Liver (tissue), 9 donors: Measurements from ENCODE around the gene KIF23. TPM values are rescaled to one million over a fixed set of nuclear protein-coding genes. Genes with fewer than 3 reads are reported as not detected.

Source experiments
- DNase-seq: peaks from one replicate; pipeline ENCODE4 v3.0.0-alpha.2; 2017; ENCODE audit warnings: low spot score
- H3K27ac ChIP-seq, 2 donors: one replicate each; pipeline ENCODE4 v1.7.0; 2013; ENCODE audit warnings: inconsistent platforms in 2 of 2, low read length in 2 of 2, control low read depth in 1 of 2, low read depth in 1 of 2, mild to moderate bottlenecking in 1 of 2
- H3K27me3 ChIP-seq, 4 donors: one replicate each; pipeline versions ENCODE4 v1.6.1 to v1.7.0; 2013; ENCODE audit warnings: low read length in 3 of 4, inconsistent platforms in 1 of 4, mild to moderate bottlenecking in 1 of 4, moderate library complexity in 1 of 4; ENCODE audit not compliant: control insufficient read depth in 4 of 4, insufficient read depth in 4 of 4
- H3K36me3 ChIP-seq, 4 donors: one replicate each; pipeline versions ENCODE4 v1.6.1 to v1.7.0; 2013; ENCODE audit warnings: low read length in 3 of 4, mild to moderate bottlenecking in 3 of 4, low read depth in 1 of 4, moderate library complexity in 1 of 4; ENCODE audit not compliant: control insufficient read depth in 4 of 4, insufficient read depth in 3 of 4
- H3K4me1 ChIP-seq, 4 donors: one replicate each; pipeline versions ENCODE4 v1.6.1 to v1.7.0; 2013; ENCODE audit warnings: low read length in 3 of 4, mild to moderate bottlenecking in 3 of 4, moderate library complexity in 1 of 4; ENCODE audit not compliant: control insufficient read depth in 4 of 4, insufficient read depth in 4 of 4
- H3K4me3 ChIP-seq, 3 donors: one replicate each; pipeline versions ENCODE4 v1.6.1 to v1.7.0; 2013; ENCODE audit warnings: low read length in 3 of 3, control low read depth in 1 of 3, low read depth in 1 of 3, mild to moderate bottlenecking in 1 of 3
- H3K9ac ChIP-seq, 2 donors: one replicate each; pipeline ENCODE4 v1.7.0; 2013; ENCODE audit warnings: low read length in 2 of 2, mild to moderate bottlenecking in 2 of 2, moderate library complexity in 2 of 2, control low read depth in 1 of 2, low read depth in 1 of 2
- H3K9me3 ChIP-seq, 4 donors: one replicate each; pipeline versions ENCODE4 v1.6.1 to v1.7.0; 2013; ENCODE audit warnings: low read length in 3 of 4; ENCODE audit not compliant: control insufficient read depth in 4 of 4
- EGR1 ChIP-seq, 2 donors: IDR thresholded peaks; 2 replicates each; pipeline ENCODE4 v1.6.1; 2016 to 2018; ENCODE audit warnings: antibody characterized with exemption in 2 of 2, low read depth in 2 of 2
- FOXA2 ChIP-seq: IDR thresholded peaks from 2 replicates; pipeline ENCODE4 v1.6.1; 2016; ENCODE audit warnings: antibody characterized with exemption
- GABPA ChIP-seq, 2 donors: IDR thresholded peaks in 1 of 2; conservative IDR thresholded peaks in 1 of 2; 2 replicates each; pipeline ENCODE4 v1.6.1; 2016; ENCODE audit warnings: antibody characterized with exemption in 2 of 2, mild to moderate bottlenecking in 1 of 2, moderate library complexity in 1 of 2
- HNF4A ChIP-seq, 2 donors: conservative IDR thresholded peaks; 2 replicates each; pipeline ENCODE4 v1.6.1; 2016; ENCODE audit warnings: antibody characterized with exemption in 2 of 2, mild to moderate bottlenecking in 2 of 2
- JUND ChIP-seq, 2 donors: IDR thresholded peaks; 2 replicates each; pipeline ENCODE4 v1.6.1; 2016; ENCODE audit warnings: antibody characterized with exemption in 2 of 2
- RAD21 ChIP-seq, 2 donors: IDR thresholded peaks; 2 replicates each; pipeline ENCODE4 v1.6.1; 2016; ENCODE audit warnings: antibody characterized with exemption in 2 of 2, mild to moderate bottlenecking in 2 of 2
- RXRA ChIP-seq, 2 donors: IDR thresholded peaks; 2 replicates each; pipeline ENCODE4 v1.6.1; 2017 to 2018; ENCODE audit warnings: antibody characterized with exemption in 2 of 2, mild to moderate bottlenecking in 1 of 2
- YY1 ChIP-seq: IDR thresholded peaks from 2 replicates; pipeline ENCODE4 v1.6.1; 2016; ENCODE audit warnings: antibody characterized with exemption, mild to moderate bottlenecking
- WGBS: extraction: QIAGEN DNeasy Blood & Tissue Kit; methylation state at CpG from one replicate; pipeline ENCODE4 v1.1.7; 2013; 5-methylcytosine and 5-hydroxymethylcytosine counted together
- polyA plus RNA-seq, 2 donors: library from polyadenylated mRNA; stranded (reverse) in 1 of 2; unstranded in 1 of 2; fragments of 200-250 nt in 1 of 2; fragments of >200 nt in 1 of 2; fragmentation: Nextera tagmentation in 1 of 2; extraction: Ambion mirVana in 1 of 2; gene quantifications; one replicate each; pipeline versions ENCODE4 v1.2.1 to v1.2.3, GENCODE V29; 2013 to 2015
- total RNA-seq, 2 donors: library from RNA; depleted of rRNA; stranded (reverse); fragments of >200 nt; gene quantifications; one replicate each; pipeline ENCODE4 v1.2.3, GENCODE V29; 2014
- TF ChIP-seq, protein P1 (sequence below): IDR thresholded peaks from 2 replicates; pipeline ENCODE4 v1.6.1; 2016; ENCODE audit warnings: antibody characterized with exemption, mild to moderate bottlenecking
- TF ChIP-seq, protein P2 (sequence below): fragments of 150-350 bp; IDR thresholded peaks from 2 replicates; pipeline ENCODE4 v1.5.1; 2017; ENCODE audit warnings: improper control_type of control experiment, low read depth, low read length; ENCODE audit not compliant: missing input control
- TF ChIP-seq, protein P3 (sequence below): IDR thresholded peaks from 2 replicates; pipeline ENCODE4 v1.6.1; 2016; ENCODE audit warnings: antibody characterized with exemption
- TF ChIP-seq, protein P4 (sequence below): IDR thresholded peaks from 2 replicates; pipeline ENCODE4 v1.6.1; 2016; ENCODE audit warnings: antibody characterized with exemption
- donor health status: healthy.
- donor health status: healthy.
- donor health status: healthy.
- donor health status: healthy.
- donor health status: healthy.

KIF23 gene
- total and polyA plus RNA-seq, 4 donors, result 0.25 to 32.8 (median 1.1) TPM

DNA sequence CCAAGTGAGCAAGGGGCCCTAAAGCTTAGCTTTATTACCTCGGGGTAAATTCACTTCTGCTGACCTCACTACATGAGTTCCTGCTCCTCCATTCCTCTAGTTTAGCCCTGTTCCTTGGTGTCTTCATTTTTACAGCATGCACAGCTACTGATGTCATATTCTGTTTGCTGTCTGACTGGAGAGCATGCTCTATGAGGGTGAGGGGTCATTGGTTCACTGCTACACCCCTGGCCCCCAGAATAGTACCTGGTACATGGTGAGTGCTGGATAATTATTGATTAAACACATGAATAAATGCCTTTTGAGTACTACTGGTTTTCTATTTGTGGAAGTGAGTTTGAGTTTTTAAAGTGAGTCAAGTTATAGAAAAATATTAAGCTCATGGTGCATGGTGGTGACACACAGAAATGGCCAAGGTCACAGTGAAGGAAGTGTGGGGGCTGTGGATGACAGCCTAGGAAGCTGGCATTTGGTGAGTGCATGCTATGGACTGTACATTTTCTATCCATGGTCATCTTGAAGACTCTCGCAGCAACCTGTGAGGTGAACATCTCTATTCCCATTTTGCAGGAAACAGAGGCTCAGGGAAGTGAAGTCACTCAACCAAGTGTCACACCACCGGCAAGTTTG lies 72.4 kb downstream of the KIF23 start:
- no peak for TF ChIP-seq RXRA (IDR thresholded peaks at IDR 0.05)
- TF ChIP-seq, protein P1, sequence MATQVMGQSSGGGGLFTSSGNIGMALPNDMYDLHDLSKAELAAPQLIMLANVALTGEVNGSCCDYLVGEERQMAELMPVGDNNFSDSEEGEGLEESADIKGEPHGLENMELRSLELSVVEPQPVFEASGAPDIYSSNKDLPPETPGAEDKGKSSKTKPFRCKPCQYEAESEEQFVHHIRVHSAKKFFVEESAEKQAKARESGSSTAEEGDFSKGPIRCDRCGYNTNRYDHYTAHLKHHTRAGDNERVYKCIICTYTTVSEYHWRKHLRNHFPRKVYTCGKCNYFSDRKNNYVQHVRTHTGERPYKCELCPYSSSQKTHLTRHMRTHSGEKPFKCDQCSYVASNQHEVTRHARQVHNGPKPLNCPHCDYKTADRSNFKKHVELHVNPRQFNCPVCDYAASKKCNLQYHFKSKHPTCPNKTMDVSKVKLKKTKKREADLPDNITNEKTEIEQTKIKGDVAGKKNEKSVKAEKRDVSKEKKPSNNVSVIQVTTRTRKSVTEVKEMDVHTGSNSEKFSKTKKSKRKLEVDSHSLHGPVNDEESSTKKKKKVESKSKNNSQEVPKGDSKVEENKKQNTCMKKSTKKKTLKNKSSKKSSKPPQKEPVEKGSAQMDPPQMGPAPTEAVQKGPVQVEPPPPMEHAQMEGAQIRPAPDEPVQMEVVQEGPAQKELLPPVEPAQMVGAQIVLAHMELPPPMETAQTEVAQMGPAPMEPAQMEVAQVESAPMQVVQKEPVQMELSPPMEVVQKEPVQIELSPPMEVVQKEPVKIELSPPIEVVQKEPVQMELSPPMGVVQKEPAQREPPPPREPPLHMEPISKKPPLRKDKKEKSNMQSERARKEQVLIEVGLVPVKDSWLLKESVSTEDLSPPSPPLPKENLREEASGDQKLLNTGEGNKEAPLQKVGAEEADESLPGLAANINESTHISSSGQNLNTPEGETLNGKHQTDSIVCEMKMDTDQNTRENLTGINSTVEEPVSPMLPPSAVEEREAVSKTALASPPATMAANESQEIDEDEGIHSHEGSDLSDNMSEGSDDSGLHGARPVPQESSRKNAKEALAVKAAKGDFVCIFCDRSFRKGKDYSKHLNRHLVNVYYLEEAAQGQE, result no peak
- no peak for TF ChIP-seq YY1
- TF ChIP-seq EGR1 (IDR thresholded peaks at IDR 0.05; ENCODE audit: low read depth in 2 of 2), result no peak
- TF ChIP-seq, protein P2, sequence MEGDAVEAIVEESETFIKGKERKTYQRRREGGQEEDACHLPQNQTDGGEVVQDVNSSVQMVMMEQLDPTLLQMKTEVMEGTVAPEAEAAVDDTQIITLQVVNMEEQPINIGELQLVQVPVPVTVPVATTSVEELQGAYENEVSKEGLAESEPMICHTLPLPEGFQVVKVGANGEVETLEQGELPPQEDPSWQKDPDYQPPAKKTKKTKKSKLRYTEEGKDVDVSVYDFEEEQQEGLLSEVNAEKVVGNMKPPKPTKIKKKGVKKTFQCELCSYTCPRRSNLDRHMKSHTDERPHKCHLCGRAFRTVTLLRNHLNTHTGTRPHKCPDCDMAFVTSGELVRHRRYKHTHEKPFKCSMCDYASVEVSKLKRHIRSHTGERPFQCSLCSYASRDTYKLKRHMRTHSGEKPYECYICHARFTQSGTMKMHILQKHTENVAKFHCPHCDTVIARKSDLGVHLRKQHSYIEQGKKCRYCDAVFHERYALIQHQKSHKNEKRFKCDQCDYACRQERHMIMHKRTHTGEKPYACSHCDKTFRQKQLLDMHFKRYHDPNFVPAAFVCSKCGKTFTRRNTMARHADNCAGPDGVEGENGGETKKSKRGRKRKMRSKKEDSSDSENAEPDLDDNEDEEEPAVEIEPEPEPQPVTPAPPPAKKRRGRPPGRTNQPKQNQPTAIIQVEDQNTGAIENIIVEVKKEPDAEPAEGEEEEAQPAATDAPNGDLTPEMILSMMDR, result no peak
- 92% methylated on average over 3 of the region's 3 CpGs for WGBS

DNA sequence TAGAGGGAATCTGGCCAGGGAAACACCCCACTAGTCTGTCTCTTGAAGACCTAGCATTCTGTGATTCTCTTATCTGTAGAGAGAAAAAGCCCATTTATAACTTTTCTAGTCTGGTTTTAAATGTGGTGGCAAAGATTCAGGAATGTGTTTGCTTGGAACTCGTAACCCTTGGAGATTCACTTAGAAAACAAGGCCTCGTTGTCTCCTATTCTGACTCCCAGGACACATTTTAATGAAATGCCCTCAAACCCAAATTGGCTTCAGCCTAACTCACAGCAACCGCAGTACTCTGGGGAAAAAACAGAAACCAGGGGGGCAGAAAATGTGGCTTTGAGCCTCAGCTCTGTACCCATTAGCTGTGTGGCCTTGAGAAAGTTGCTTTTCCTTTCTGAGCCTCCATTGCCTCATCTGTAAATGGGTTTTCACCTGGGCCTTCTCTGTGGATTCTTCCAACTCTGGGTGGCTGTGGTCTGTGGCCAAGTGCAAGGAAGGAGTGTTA lies 75.0 kb downstream of the KIF23 start:
- Histone ChIP-seq H3K4me3 (no peak overlapping the region), H3K36me3 (no peaks in the 10 kb centered on the region), H3K27ac (no peak overlapping the region), H3K4me1 (peaks cover 0 to 3% (median under 1%) of the 10 kb centered on the region in 4 donors), H3K9me3 (no peaks in the 10 kb centered on the region), H3K27me3 (no peaks in the 10 kb centered on the region), H3K9ac (no peak overlapping the region)
- TF ChIP-seq YY1 (no peak), JUND (IDR thresholded peaks at IDR 0.05) (no peak), GABPA (IDR thresholded peaks at IDR 0.05 in 1 of 2, conservative IDR thresholded peaks at IDR 0.05 in 1 of 2) (no peak), RAD21 (IDR thresholded peaks at IDR 0.05) (no peak)
- 76% methylated on average over 3 of the region's 3 CpGs for WGBS
- no peak for DNase-seq

More for the DNA sequence above, 72.4 kb downstream of the KIF23 start:
- Histone ChIP-seq H3K36me3 (no peaks in the 10 kb centered on the region), H3K9me3 (no peaks in the 10 kb centered on the region), H3K27ac (no peak overlapping the region), H3K4me3 (no peak overlapping the region), H3K9ac (no peak overlapping the region), H3K27me3 (no peaks in the 10 kb centered on the region), H3K4me1 (peaks cover 0 to 3% (median under 1%) of the 10 kb centered on the region in 4 donors)
- DNase-seq, result no peak

DNA sequence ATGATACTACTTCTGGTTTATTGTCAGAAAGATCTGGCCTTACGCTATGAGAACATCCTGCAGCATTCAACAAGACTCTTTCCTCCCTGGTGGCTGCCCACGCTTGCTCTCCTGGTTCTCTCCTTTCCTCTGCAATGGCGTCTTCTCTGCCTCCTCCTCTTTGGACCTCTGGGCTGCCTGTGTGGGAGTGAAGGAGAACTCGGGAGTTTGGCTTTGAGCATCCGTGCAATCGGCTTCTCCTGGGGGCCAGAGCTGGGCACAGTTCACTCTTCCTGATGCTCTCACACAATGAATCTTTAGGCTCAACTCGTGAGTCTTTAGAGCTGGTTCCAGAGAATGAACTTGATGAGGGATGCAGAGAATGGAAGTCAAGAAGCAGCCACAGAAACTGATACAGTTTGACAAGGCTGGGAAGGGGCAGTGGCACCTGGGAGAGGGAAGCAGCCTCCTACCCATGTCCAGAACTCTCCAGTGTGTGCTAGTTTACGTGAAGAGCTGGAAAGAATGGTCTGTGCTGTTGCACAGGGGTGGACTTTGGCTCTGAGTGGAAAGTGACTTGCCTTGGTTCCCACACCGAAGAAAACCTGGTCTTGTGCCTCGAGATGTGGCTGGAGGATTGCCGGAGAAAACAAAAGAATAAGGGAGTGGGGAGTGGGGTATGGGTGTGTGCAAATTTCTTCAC lies 76.3 kb downstream of the KIF23 start:
- Histone ChIP-seq H3K27me3 (no peaks in the 10 kb centered on the region), H3K4me1 (peaks cover 0 to 3% (median under 1%) of the 10 kb centered on the region in 4 donors), H3K9ac (no peak overlapping the region), H3K36me3 (no peaks in the 10 kb centered on the region), H3K27ac (no peak overlapping the region), H3K4me3 (no peak overlapping the region), H3K9me3 (no peaks in the 10 kb centered on the region)
- 82% methylated on average over 11 of the region's 11 CpGs for WGBS
- no peak for DNase-seq
- TF ChIP-seq YY1 (no peak), GABPA (IDR thresholded peaks at IDR 0.05 in 1 of 2, conservative IDR thresholded peaks at IDR 0.05 in 1 of 2) (no peak), HNF4A (conservative IDR thresholded peaks at IDR 0.05) (no peak), FOXA2 (no peak), RAD21 (IDR thresholded peaks at IDR 0.05) (no peak), EGR1 (IDR thresholded peaks at IDR 0.05; ENCODE audit: low read depth in 2 of 2) (no peak)
- TF ChIP-seq, protein P3, sequence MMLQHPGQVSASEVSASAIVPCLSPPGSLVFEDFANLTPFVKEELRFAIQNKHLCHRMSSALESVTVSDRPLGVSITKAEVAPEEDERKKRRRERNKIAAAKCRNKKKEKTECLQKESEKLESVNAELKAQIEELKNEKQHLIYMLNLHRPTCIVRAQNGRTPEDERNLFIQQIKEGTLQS, result no peak
- TF ChIP-seq, protein P1, result no peak
- TF ChIP-seq, protein P4, sequence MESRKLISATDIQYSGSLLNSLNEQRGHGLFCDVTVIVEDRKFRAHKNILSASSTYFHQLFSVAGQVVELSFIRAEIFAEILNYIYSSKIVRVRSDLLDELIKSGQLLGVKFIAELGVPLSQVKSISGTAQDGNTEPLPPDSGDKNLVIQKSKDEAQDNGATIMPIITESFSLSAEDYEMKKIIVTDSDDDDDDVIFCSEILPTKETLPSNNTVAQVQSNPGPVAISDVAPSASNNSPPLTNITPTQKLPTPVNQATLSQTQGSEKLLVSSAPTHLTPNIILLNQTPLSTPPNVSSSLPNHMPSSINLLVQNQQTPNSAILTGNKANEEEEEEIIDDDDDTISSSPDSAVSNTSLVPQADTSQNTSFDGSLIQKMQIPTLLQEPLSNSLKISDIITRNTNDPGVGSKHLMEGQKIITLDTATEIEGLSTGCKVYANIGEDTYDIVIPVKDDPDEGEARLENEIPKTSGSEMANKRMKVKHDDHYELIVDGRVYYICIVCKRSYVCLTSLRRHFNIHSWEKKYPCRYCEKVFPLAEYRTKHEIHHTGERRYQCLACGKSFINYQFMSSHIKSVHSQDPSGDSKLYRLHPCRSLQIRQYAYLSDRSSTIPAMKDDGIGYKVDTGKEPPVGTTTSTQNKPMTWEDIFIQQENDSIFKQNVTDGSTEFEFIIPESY, result no peak
